DND-41 (cell line): ENCODE data around the gene ADGRB3.

Experiments used
- CTCF ChIP-seq: IDR thresholded peaks from 2 replicates; pipeline ENCODE4 v1.5.1; 2012; ENCODE audit warnings: borderline replicate concordance, low read length, moderate library complexity, mild to moderate bottlenecking; ENCODE audit not compliant: poor library complexity, severe bottlenecking; ENCODE audit errors: extremely low read depth
- EZH2 ChIP-seq: IDR thresholded peaks from 3 replicates; pipeline ENCODE4 v1.6.1; 2012; ENCODE audit warnings: borderline replicate concordance, low read depth, mild to moderate bottlenecking, moderate library complexity, low read length, inconsistent platforms; ENCODE audit not compliant: severe bottlenecking

GRCh38 chr6:68653706-68654089 lies 18.6 kb downstream of the ADGRB3 start:
- TF ChIP-seq CTCF: no peak
- no peak for TF ChIP-seq EZH2
